B cell (primary cell): ENCODE results near the gene WDR75. TPM values are rescaled to one million over a fixed set of nuclear protein-coding genes. Genes with fewer than 3 reads are reported as not detected.
"Not testable (repeated sequence)": the region's sequence is repeated elsewhere in the genome, so short reads cannot be mapped to it uniquely, and the experiment has no call there.

Experiments
- ATAC-seq: fragments of 200-7000 bp; cut with Tn5 transposase; one replicate; pipeline ENCODE4 v1.10.0; 2021; ENCODE audit warnings: low read depth, mild to moderate bottlenecking, moderate number of reproducible peaks, moderate library complexity
- CTCF ChIA-PET: fragments of 350-600 bp; sonication (Branson Sonifier 250); formaldehyde crosslinking; loops from one replicate; lab custom pipeline; 2021; ENCODE audit warnings: antibody characterized with exemption, inconsistent platforms; lab: Charles Lee
- POLR2A ChIA-PET: fragments of 350-600 bp; sonication (Branson Sonifier 250); formaldehyde crosslinking; loops from one replicate; lab custom pipeline; 2021; ENCODE audit warnings: antibody characterized with exemption; lab: Charles Lee
- DNase-seq: peaks from one replicate; pipeline ENCODE4 v3.0.0; 2013
- H2AFZ ChIP-seq: 2 replicates; pipeline ENCODE4 v1.6.1; 2012; ENCODE audit warnings: mild to moderate bottlenecking, low read depth, low read length; ENCODE audit not compliant: insufficient read depth, poor library complexity, severe bottlenecking
- H3K27ac ChIP-seq, 2 donors: 1 replicate in 1 of 2; 2 replicates in 1 of 2; pipeline ENCODE4 v1.5.1; 2012 to 2013; ENCODE audit warnings: low read length in 2 of 2, mild to moderate bottlenecking in 2 of 2, moderate library complexity in 1 of 2
- H3K27me3 ChIP-seq, 4 experiments: fragments of 200-600 bp in 1 of 4; sonication (generic) in 1 of 4; replicated peaks in 1 of 4; 1 replicate in 2 of 4; 2 replicates in 2 of 4; pipeline versions ENCODE4 v1.6.1 to v1.7.0; 2013 to 2016; ENCODE audit warnings: low read length in 3 of 4, mild to moderate bottlenecking in 2 of 4, mixed read lengths in 1 of 4, moderate library complexity in 1 of 4; ENCODE audit not compliant: insufficient read depth in 4 of 4, control insufficient read depth in 3 of 4; ENCODE audit errors: control extremely low read depth in 1 of 4
- H3K36me3 ChIP-seq, 2 experiments: replicated peaks in 1 of 2; 1 replicate in 1 of 2; 2 replicates in 1 of 2; pipeline versions ENCODE4 v1.6.1 to v1.7.1; 2013; ENCODE audit warnings: low read length in 1 of 2; ENCODE audit not compliant: insufficient read depth in 2 of 2, control insufficient read depth in 1 of 2; ENCODE audit errors: control extremely low read depth in 1 of 2, extremely low read depth in 1 of 2
- H3K4me1 ChIP-seq, 2 donors: fragments of 200-600 bp in 1 of 2; sonication (generic) in 1 of 2; 1 replicate in 1 of 2; 2 replicates in 1 of 2; pipeline versions ENCODE4 v1.5.1 to v1.6.1; 2013 to 2017; ENCODE audit warnings: low read length in 2 of 2; ENCODE audit not compliant: control insufficient read depth in 2 of 2, insufficient read depth in 2 of 2
- H3K4me2 ChIP-seq: replicated peaks from 2 replicates; pipeline ENCODE3; 2012; ENCODE audit warnings: mild to moderate bottlenecking, low read depth, low read length; ENCODE audit not compliant: poor library complexity, severe bottlenecking
- H3K4me3 ChIP-seq, 5 experiments: fragments of 200-600 bp in 1 of 5; sonication (generic) in 1 of 5; 1 replicate in 3 of 5; 2 replicates in 2 of 5; pipeline versions ENCODE4 v1.5.1 to v1.7.0; 2011 to 2016; ENCODE audit warnings: low read length in 4 of 5, mild to moderate bottlenecking in 4 of 5, low read depth in 2 of 5, control low read depth in 1 of 5, moderate library complexity in 1 of 5; ENCODE audit not compliant: insufficient read depth in 1 of 5; ENCODE audit errors: control extremely low read depth in 1 of 5, extremely low read depth in 1 of 5
- H3K79me2 ChIP-seq: fragments of 200-600 bp; sonication (generic); one replicate; pipeline ENCODE4 v1.6.0; 2016; ENCODE audit warnings: low read length; ENCODE audit not compliant: control insufficient read depth, insufficient read depth
- H3K9ac ChIP-seq: fragments of 200-600 bp; sonication (generic); 2 replicates; pipeline ENCODE4 v1.6.1; 2017; ENCODE audit warnings: mild to moderate bottlenecking, low read length, moderate library complexity
- H3K9me3 ChIP-seq, 3 donors: one replicate each; pipeline versions ENCODE4 v1.6.1 to v1.7.1; 2013; ENCODE audit warnings: low read length in 2 of 3; ENCODE audit not compliant: control insufficient read depth in 2 of 3, insufficient read depth in 1 of 3; ENCODE audit errors: control extremely low read depth in 1 of 3
- H4K20me1 ChIP-seq: 2 replicates; pipeline ENCODE4 v1.6.0; 2012; ENCODE audit warnings: mild to moderate bottlenecking, low read length; ENCODE audit not compliant: insufficient read depth, control insufficient read depth, poor library complexity, severe bottlenecking
- H3K27ac Mint-ChIP-seq: one replicate; pipeline ENCODE4 v1.8.0; 2021; ENCODE audit warnings: mixed read lengths
- H3K27me3 Mint-ChIP-seq: one replicate; pipeline ENCODE4 v1.8.0; 2021; ENCODE audit warnings: mixed read lengths
- H3K4me1 Mint-ChIP-seq: one replicate; pipeline ENCODE4 v1.8.0; 2021; ENCODE audit warnings: mixed read lengths
- H3K4me3 Mint-ChIP-seq: one replicate; pipeline ENCODE4 v1.8.0; 2021; ENCODE audit warnings: mixed read lengths
- H3K9me3 Mint-ChIP-seq: one replicate; pipeline ENCODE4 v1.8.0; 2022; ENCODE audit warnings: mixed read lengths; ENCODE audit not compliant: insufficient read depth
- CTCF ChIP-seq: fragments of 200-600 bp; IDR thresholded peaks from one replicate; pipeline ENCODE4 v1.8.0; 2022; ENCODE audit warnings: antibody characterized with exemption, mild to moderate bottlenecking
- WGBS: methylation state at CpG from one replicate; pipeline ENCODE4 v1.1.5; 2013; ENCODE audit warnings: missing lambda C conversion rate; ENCODE audit not compliant: insufficient coverage; 5-methylcytosine and 5-hydroxymethylcytosine counted together
- intact Hi-C: fragments of 100-400 bp; cut with micrococcal nuclease; formaldehyde crosslinking; loops from one replicate; pipeline ENCODE4 v1.10.0; 2022
- polyA plus RNA-seq: library from polyadenylated mRNA; depleted of rRNA; stranded (reverse); fragments of >200 nt; gene quantifications from 2 replicates; pipeline ENCODE4 v1.2.3, GENCODE V29; 2012
- total RNA-seq, 2 donors: library from RNA; stranded (reverse); fragments of 120-200 nt in 1 of 2; gene quantifications; 1 replicate in 1 of 2; 2 replicates in 1 of 2; pipeline versions ENCODE4 v1.2.3 to v1.2.4, GENCODE V29; 2013 to 2022

Gene WDR75
- total and polyA plus RNA-seq, 2 donors (not counting 1 experiment from before 2014, with no cell fraction given) = 17.6 to 51.2 TPM

GRCh38 chr2:189477756-189478155 lies 36.5 kb downstream of the WDR75 start:
- Histone ChIP-seq H3K4me3 (no peak overlapping the region), H3K27me3 (no peaks in the 10 kb centered on the region), H2AFZ (no peak overlapping the region), H4K20me1 (no peaks in the 10 kb centered on the region), H3K36me3 (peaks cover 6 to 28% of the 10 kb centered on the region in 2 experiments), H3K9me3 (no peaks in the 10 kb centered on the region), H3K79me2 (no peaks in the 10 kb centered on the region), H3K9ac (no peak overlapping the region), H3K27ac (no peak overlapping the region), H3K4me2 (no peak overlapping the region), H3K4me1 (no peaks in the 10 kb centered on the region)
- Mint-ChIP-seq H3K27me3 (no peaks in the 10 kb centered on the region), H3K4me1 (no peaks in the 10 kb centered on the region), H3K9me3 (no peaks in the 10 kb centered on the region), H3K27ac (no peak overlapping the region), H3K4me3 (no peak overlapping the region)
- ChIA-PET CTCF (no interaction called here), POLR2A (no interaction called here)
- DNase-seq (no peak), ATAC-seq (no peak)
- TF ChIP-seq CTCF = no peak
- WGBS = 100% methylated on average over 1 of the region's 1 CpG
- intact Hi-C loops = no loop called here

- ATAC-seq, H3K27me3 ChIP-seq, H3K27ac Mint-ChIP-seq, CTCF ChIA-PET, H3K9me3 Mint-ChIP-seq, H3K27ac ChIP-seq, H3K4me1 Mint-ChIP-seq, H4K20me1 ChIP-seq, H3K4me3 ChIP-seq, H3K9me3 ChIP-seq, H2AFZ ChIP-seq, H3K4me3 Mint-ChIP-seq, H3K4me1 ChIP-seq, POLR2A ChIA-PET, H3K4me2 ChIP-seq, DNase-seq, H3K79me2 ChIP-seq, H3K27me3 Mint-ChIP-seq, H3K9ac ChIP-seq, intact Hi-C loops: not testable (repeated sequence)
- WGBS = 91% methylated on average over 5 of the region's 5 CpGs
- H3K36me3 ChIP-seq = peaks cover 6 to 24% of the 10 kb centered on the region in 2 experiments
Observed at GRCh38 chr2:189478289-189478688, 37.0 kb downstream of the WDR75 start.
